HCEC 1CT (cell line): ENCODE data around the gene ANTXR2.

Source experiments
- DNase-seq: peaks from one replicate; pipeline ENCODE4 v3.0.0-alpha.2; 2017

Gene ANTXR2

GRCh38 chr4:79854856-79855502, 218.1 kb downstream of the ANTXR2 start:
- peak; percentile 11 for DNase-seq

GRCh38 chr4:79852305-79852730, 220.7 kb downstream of the ANTXR2 start:
- DNase-seq, result peak; percentile 52

- peak; percentile 15 for DNase-seq
These were observed 221.3 kb downstream of the ANTXR2 start for GRCh38 chr4:79851625-79852304.
